Right cardiac atrium (tissue), 5 donors: ENCODE measurements around the gene DCXR. TPM values are rescaled to one million over a fixed set of nuclear protein-coding genes. Genes with fewer than 3 reads are reported as not detected.

ENCODE experiments used
- ATAC-seq, 2 donors: fragments of 200-7000 bp; cut with Tn5 transposase; one replicate each; pipeline versions ENCODE4 v1.8.0 to v1.9.1; 2020; ENCODE audit warnings: moderate library complexity in 2 of 2, mild to moderate bottlenecking in 1 of 2
- DNase-seq, 3 donors: peaks; one replicate each; pipeline ENCODE4 v3.0.0-alpha.2; 2020
- H3K27ac ChIP-seq: one replicate; pipeline ENCODE4 v1.5.1; 2013; ENCODE audit warnings: mild to moderate bottlenecking, low read length, control low read depth, moderate library complexity
- H3K27me3 ChIP-seq: one replicate; pipeline ENCODE4 v1.6.1; 2013; ENCODE audit not compliant: control insufficient read depth, insufficient read depth
- H3K4me1 ChIP-seq: one replicate; pipeline ENCODE4 v1.6.1; 2013; ENCODE audit warnings: low read length; ENCODE audit not compliant: control insufficient read depth, insufficient read depth
- H3K4me3 ChIP-seq: one replicate; pipeline ENCODE4 v1.5.1; 2013; ENCODE audit warnings: low read length, control low read depth
- H3K9me3 ChIP-seq: one replicate; pipeline ENCODE4 v1.6.1; 2013; ENCODE audit warnings: low read length; ENCODE audit not compliant: control insufficient read depth
- WGBS: extraction: QIAGEN DNeasy Blood & Tissue Kit; methylation state at CpG from one replicate; pipeline ENCODE4 v1.1.7; 2013; 5-methylcytosine and 5-hydroxymethylcytosine counted together
- intact Hi-C, 4 donors: fragments of 100-400 bp; cut with DNase I; formaldehyde crosslinking; loops; one replicate each; pipeline versions ENCODE4 v1.11.0 to v1.14.0; 2022 to 2023
- polyA plus RNA-seq: library from polyadenylated mRNA; stranded (reverse); fragments of 200-250 nt; gene quantifications from one replicate; pipeline ENCODE4 v1.2.3, GENCODE V29; 2013
- total RNA-seq, 4 donors: library from RNA; stranded (reverse); fragmentation: NEBNext Ultra II Directional; extraction: Animal tissue kit (Norgen Biotek cat#: 25700); gene quantifications; one replicate each; pipeline ENCODE4 v1.2.1, GENCODE V29; 2021
- donor health status: healthy with polysubstance abuse.
- donor health status: DM: no; HTN: yes; CAD: no.
- donor health status: DM: no; HTN: no; CAD: no.
- donor health status: DM: no; HTN: yes; CAD: no; lungs with severe emphysema.
- donor health status: DM: yes; HTN: yes; CAD: no.

Gene DCXR
- total and polyA plus RNA-seq, 5 donors = 127 to 196 (median 174) TPM

GRCh38 chr17:82081546-82081945 lies 44.0 kb upstream of the DCXR start:
- no peak for ATAC-seq
- WGBS = 92% methylated on average over 20 of the region's 20 CpGs
- H3K4me3 ChIP-seq = no peak overlapping the region
- peak in 1 of 3 donors; percentile 68 for DNase-seq
- no peaks in the 10 kb centered on the region for H3K4me1 ChIP-seq
- intact Hi-C loops = no loop called here
- H3K27me3 ChIP-seq = no peaks in the 10 kb centered on the region
- H3K9me3 ChIP-seq = no peaks in the 10 kb centered on the region
- no peak overlapping the region for H3K27ac ChIP-seq

GRCh38 chr17:82080789-82081464 lies 43.4 kb upstream of the DCXR start:
- Histone ChIP-seq H3K4me3 (no peak overlapping the region), H3K9me3 (no peaks in the 10 kb centered on the region), H3K27me3 (no peaks in the 10 kb centered on the region), H3K4me1 (no peaks in the 10 kb centered on the region), H3K27ac (no peak overlapping the region)
- WGBS = 94% methylated on average over 44 of the region's 44 CpGs
- ATAC-seq (no peak), DNase-seq (peak in 2 of 3 donors; percentile 58 to 65)
- intact Hi-C loops = no loop called here

GRCh38 chr17:82080048-82080788 lies 42.7 kb upstream of the DCXR start:
- Histone ChIP-seq H3K9me3 (no peaks in the 10 kb centered on the region), H3K4me1 (no peaks in the 10 kb centered on the region), H3K27ac (no peak overlapping the region), H3K27me3 (no peaks in the 10 kb centered on the region), H3K4me3 (no peak overlapping the region)
- peak in 2 of 3 donors; percentile 31 to 41 for DNase-seq
- intact Hi-C loops = no loop called here
- 90% methylated on average over 36 of the region's 36 CpGs for WGBS
- no peak for ATAC-seq

GRCh38 chr17:82079001-82079677 lies 41.6 kb upstream of the DCXR start:
- no peak overlapping the region for H3K27ac ChIP-seq
- no peaks in the 10 kb centered on the region for H3K9me3 ChIP-seq
- 94% methylated on average over 47 of the region's 47 CpGs for WGBS
- DNase-seq = peak in 2 of 3 donors; percentile 54 to 56
- no peaks in the 10 kb centered on the region for H3K4me1 ChIP-seq
- no peak overlapping the region for H3K4me3 ChIP-seq
- no peak for ATAC-seq
- intact Hi-C loops = no loop called here
- no peaks in the 10 kb centered on the region for H3K27me3 ChIP-seq

GRCh38 chr17:82078433-82078832 lies 40.9 kb upstream of the DCXR start:
- Histone ChIP-seq H3K4me1 (no peaks in the 10 kb centered on the region), H3K27ac (no peak overlapping the region), H3K4me3 (no peak overlapping the region), H3K27me3 (no peaks in the 10 kb centered on the region), H3K9me3 (no peaks in the 10 kb centered on the region)
- 92% methylated on average over 18 of the region's 18 CpGs for WGBS
- DNase-seq (peak in 2 of 3 donors; percentile 46 to 60), ATAC-seq (no peak)
- intact Hi-C loops = no loop called here

GRCh38 chr17:82077617-82078358 lies 40.3 kb upstream of the DCXR start:
- 60% methylated on average over 28 of the region's 28 CpGs for WGBS
- H3K4me3 ChIP-seq = no peak overlapping the region
- H3K4me1 ChIP-seq = no peaks in the 10 kb centered on the region
- DNase-seq = peak; percentile 71 to 80 (median 72)
- ATAC-seq = peak; percentile 10 to 27
- H3K9me3 ChIP-seq = no peaks in the 10 kb centered on the region
- intact Hi-C loops = no loop called here
- H3K27ac ChIP-seq = no peak overlapping the region
- no peaks in the 10 kb centered on the region for H3K27me3 ChIP-seq

- ATAC-seq (peak; percentile 27 to 47), DNase-seq (peak in 2 of 3 donors; percentile 51 to 61)
- Histone ChIP-seq H3K4me1 (no peaks in the 10 kb centered on the region), H3K27ac (no peak overlapping the region), H3K9me3 (no peaks in the 10 kb centered on the region), H3K4me3 (no peak overlapping the region), H3K27me3 (no peaks in the 10 kb centered on the region)
- WGBS = 57% methylated on average over 21 of the region's 21 CpGs
- intact Hi-C loops = no loop called here
Observed at GRCh38 chr17:82076785-82077591, 39.5 kb upstream of the DCXR start.

- Histone ChIP-seq H3K4me3 (no peak overlapping the region), H3K4me1 (no peaks in the 10 kb centered on the region), H3K27ac (no peak overlapping the region), H3K27me3 (no peaks in the 10 kb centered on the region), H3K9me3 (no peaks in the 10 kb centered on the region)
- DNase-seq (peak in 2 of 3 donors; percentile 25 to 36), ATAC-seq (no peak)
- WGBS = 83% methylated on average over 25 of the region's 25 CpGs
- intact Hi-C loops = no loop called here
Observed at GRCh38 chr17:82076018-82076784, 38.7 kb upstream of the DCXR start.

GRCh38 chr17:82073446-82073845 lies 35.9 kb upstream of the DCXR start:
- H3K4me3 ChIP-seq = no peak overlapping the region
- DNase-seq (no peak), ATAC-seq (no peak)
- no peak overlapping the region for H3K27ac ChIP-seq
- 85% methylated on average over 9 of the region's 9 CpGs for WGBS
- H3K27me3 ChIP-seq = no peaks in the 10 kb centered on the region
- H3K4me1 ChIP-seq = no peaks in the 10 kb centered on the region
- intact Hi-C loops = no loop called here
- no peaks in the 10 kb centered on the region for H3K9me3 ChIP-seq
